ENCODE data around the gene MYO1D. TPM values are rescaled to one million over a fixed set of nuclear protein-coding genes. Genes with fewer than 3 reads are reported as not detected.

Gene MYO1D
- total RNA-seq, 4 donors from 2014 or later, result 60.4 to 89.0 (median 82.5) TPM

DNA sequence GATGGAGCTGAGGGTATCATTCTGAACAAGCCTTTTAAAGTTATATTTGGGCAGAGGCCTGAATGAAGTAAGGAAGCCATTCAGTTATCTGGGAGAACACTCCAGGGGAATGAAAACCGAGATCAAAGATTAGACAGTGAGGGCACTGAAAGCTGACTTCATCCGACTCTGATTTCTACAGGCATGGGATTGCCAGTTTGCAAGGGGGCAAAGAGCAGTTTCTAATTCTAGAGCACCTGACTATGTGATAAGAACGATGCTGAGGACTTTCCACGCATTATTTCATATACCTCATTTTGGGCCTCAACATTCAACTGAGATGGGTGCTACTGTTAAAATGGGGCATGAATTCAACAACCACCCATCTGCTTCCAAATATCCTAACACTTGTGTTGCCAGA, 254.4 kb downstream of the MYO1D start:
- H3K4me3 ChIP-seq (ENCODE audit: low read depth, poor library complexity, severe bottlenecking), result no peak overlapping the region
- 94 to 99% methylated on average over 4 of the region's 4 CpGs for WGBS, 2 donors
- TF ChIP-seq, protein P1, sequence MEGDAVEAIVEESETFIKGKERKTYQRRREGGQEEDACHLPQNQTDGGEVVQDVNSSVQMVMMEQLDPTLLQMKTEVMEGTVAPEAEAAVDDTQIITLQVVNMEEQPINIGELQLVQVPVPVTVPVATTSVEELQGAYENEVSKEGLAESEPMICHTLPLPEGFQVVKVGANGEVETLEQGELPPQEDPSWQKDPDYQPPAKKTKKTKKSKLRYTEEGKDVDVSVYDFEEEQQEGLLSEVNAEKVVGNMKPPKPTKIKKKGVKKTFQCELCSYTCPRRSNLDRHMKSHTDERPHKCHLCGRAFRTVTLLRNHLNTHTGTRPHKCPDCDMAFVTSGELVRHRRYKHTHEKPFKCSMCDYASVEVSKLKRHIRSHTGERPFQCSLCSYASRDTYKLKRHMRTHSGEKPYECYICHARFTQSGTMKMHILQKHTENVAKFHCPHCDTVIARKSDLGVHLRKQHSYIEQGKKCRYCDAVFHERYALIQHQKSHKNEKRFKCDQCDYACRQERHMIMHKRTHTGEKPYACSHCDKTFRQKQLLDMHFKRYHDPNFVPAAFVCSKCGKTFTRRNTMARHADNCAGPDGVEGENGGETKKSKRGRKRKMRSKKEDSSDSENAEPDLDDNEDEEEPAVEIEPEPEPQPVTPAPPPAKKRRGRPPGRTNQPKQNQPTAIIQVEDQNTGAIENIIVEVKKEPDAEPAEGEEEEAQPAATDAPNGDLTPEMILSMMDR (IDR thresholded peaks at IDR 0.05), result no peak
- no peak for TF ChIP-seq POLR2A (IDR thresholded peaks at IDR 0.05)
- no peak for DNase-seq (ENCODE audit: low spot score in 2 of 2)
- intact Hi-C loops (cut with DNase I; ENCODE audit: low total_unique reads), result no loop called here

DNA sequence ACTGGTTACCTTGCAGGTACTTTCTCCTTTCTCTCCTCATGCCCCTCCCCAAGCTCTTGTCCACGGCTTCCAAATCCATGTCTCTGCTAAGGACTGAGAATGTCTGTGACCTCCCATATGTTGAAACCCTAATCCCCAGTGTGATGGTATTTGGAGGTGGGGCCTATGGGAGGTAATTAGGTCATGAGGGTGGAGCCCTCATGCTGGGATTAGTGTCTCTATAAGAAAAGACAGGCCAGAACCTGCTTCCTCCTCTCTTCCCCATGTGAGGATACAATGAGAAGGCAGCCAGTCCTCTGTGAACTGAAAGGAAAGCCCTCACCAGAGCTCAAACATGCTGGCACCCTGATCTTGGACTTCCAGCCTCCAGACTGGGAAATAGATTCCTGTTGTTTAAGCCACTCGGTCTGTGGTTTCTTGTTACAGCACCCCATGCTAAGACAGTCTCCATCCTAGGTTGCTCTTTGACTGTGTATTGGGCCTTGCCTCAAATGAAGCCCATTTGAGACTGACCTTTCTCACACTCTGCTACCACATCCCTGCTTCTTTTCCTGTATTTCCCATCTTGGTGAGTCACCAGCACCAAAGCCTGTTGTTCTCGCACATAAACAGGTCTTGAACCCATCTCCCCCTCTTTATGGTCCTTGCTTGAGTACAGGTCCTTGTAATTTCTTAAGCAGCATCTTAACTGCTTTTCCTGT, 255.2 kb downstream of the MYO1D start:
- intact Hi-C loops (cut with DNase I; ENCODE audit: low total_unique reads), result no loop called here
- DNase-seq (ENCODE audit: low spot score in 2 of 2), result no peak
- TF ChIP-seq, protein P1 (IDR thresholded peaks at IDR 0.05), result no peak
- no peak for TF ChIP-seq POLR2A (IDR thresholded peaks at IDR 0.05)
- 69 to 77% methylated on average over 3 of the region's 3 CpGs for WGBS, 2 donors
- no peak overlapping the region for H3K4me3 ChIP-seq (ENCODE audit: low read depth, poor library complexity, severe bottlenecking)

DNA sequence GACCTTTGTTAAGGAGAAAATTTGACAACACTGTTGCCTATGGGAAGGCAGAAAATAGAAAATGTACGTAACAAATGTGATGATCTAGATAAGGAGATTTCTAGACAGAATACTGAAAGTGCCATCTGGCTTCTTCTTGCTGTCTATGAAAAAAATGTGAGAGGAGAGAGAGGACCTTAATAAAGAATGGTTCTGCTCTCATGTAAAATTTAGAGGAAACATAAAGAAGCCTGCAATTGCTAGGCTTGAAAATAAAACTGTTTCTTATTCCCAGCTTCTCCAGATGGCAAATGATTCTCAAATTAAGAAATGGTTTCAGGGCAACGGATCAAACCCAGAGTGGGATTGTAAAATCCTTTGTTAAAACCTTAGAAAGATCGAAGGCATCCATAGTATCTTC, 261.6 kb downstream of the MYO1D start:
- no peak for DNase-seq (ENCODE audit: low spot score in 2 of 2)
- TF ChIP-seq, protein P1 (IDR thresholded peaks at IDR 0.05), result no peak
- TF ChIP-seq POLR2A (IDR thresholded peaks at IDR 0.05), result no peak
- WGBS, 2 donors, result 76 to 77% methylated on average over 3 of the region's 3 CpGs
- H3K4me3 ChIP-seq (ENCODE audit: low read depth, poor library complexity, severe bottlenecking), result no peak overlapping the region
- intact Hi-C loops (cut with DNase I; ENCODE audit: low total_unique reads), result no loop called here

DNA sequence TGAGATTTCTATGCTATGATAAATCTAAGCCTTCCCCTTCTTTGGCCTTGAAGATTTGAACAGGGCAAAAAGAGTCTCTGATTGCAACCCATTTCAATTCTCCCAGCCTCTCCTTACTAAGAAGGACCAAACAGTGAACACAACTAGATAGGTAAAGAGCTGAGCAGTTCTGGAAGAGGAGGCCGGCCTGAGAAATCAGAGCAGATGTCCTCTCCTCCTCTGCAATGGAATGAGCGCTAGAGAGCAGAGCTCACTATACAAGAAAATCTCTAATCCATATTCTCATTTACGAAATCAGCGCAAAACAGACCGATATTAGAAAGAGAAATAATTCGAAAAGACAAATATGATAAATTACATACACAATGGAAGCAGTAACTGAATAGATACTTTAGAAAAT, 266.0 kb downstream of the MYO1D start:
- H3K4me3 ChIP-seq (ENCODE audit: low read depth, poor library complexity, severe bottlenecking), result no peak overlapping the region
- TF ChIP-seq, protein P1 (IDR thresholded peaks at IDR 0.05), result no peak
- no peak for TF ChIP-seq POLR2A (IDR thresholded peaks at IDR 0.05)
- no peak for DNase-seq (ENCODE audit: low spot score in 2 of 2)
- WGBS, 2 donors, result 95 to 96% methylated on average over 6 of the region's 6 CpGs
- intact Hi-C loops (cut with DNase I; ENCODE audit: low total_unique reads), result no loop called here

DNA sequence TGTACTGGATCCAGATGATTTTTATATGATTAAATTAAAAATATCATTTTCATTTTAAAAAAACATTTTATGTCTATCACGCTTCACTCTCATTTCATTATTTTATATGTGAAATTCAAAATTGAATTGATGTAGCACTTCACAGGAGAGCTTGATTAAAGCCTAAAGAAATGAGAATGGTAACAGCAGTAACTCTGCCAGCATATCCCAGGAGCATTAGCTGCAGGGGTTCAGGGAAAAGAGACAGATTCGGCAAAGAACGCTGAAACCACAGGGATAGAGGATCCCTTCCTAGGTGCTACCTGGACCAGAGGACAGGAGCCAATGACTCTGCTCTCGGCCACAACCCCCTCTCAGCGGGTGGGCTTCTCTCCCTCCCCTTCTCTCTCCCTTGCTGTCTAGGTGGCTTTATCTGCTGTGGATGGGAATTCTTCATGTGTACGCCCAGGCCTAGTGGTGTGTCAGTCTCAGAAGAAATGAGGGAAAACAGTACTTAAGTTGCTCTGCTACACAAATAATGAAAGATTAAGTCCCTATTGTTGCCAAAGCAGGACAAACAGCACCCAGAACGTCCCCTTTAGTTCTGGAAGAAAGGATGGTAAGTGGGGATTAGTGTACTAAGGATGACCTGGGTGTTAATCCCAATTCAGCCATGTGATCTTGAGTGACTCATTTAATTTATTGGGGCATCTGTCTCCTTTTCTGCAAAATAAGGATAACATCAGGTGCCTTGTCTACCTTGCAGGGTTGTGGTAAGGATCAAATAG, 266.9 kb downstream of the MYO1D start:
- 84 to 89% methylated on average over 7 of the region's 7 CpGs for WGBS, 2 donors
- H3K4me3 ChIP-seq (ENCODE audit: low read depth, poor library complexity, severe bottlenecking), result no peak overlapping the region
- DNase-seq (ENCODE audit: low spot score in 2 of 2), result no peak
- no peak for TF ChIP-seq POLR2A (IDR thresholded peaks at IDR 0.05)
- TF ChIP-seq, protein P1 (IDR thresholded peaks at IDR 0.05), result no peak
- intact Hi-C loops (cut with DNase I; ENCODE audit: low total_unique reads), result no loop called here
